H1 (cell line): ENCODE measurements around the gene UPP1.

Source experiments
- BCL11A ChIP-seq, 2 experiments: IDR thresholded peaks; one replicate each; pipeline ENCODE4 v1.6.1; 2011; ENCODE audit warnings: low read depth in 2 of 2, low read length in 2 of 2, mild to moderate bottlenecking in 2 of 2
- CBX5 ChIP-seq: fragments of 300-800, 300-1000 bp; sonication (generic); IDR thresholded peaks from 2 replicates; pipeline ENCODE4 v1.7.1; 2016; ENCODE audit warnings: antibody characterized with exemption, low read length, low read depth
- CREB1 ChIP-seq: IDR thresholded peaks from 2 replicates; pipeline ENCODE4 v1.6.1; 2012; ENCODE audit warnings: inconsistent platforms
- CTCF ChIP-seq, 3 experiments: IDR thresholded peaks; 1 replicate in 2 of 3; 2 replicates in 1 of 3; pipeline versions ENCODE4 v1.5.1 to v1.6.1; 2011; ENCODE audit warnings: low read length in 3 of 3, mild to moderate bottlenecking in 3 of 3, inconsistent platforms in 2 of 3, low read depth in 1 of 3, moderate library complexity in 1 of 3; ENCODE audit not compliant: insufficient read depth in 1 of 3; ENCODE audit errors: control extremely low read depth in 1 of 3
- EP300 ChIP-seq, 2 experiments: IDR thresholded peaks; 1 replicate in 1 of 2; 2 replicates in 1 of 2; pipeline ENCODE4 v1.6.1; 2011 to 2012; ENCODE audit warnings: low read depth in 2 of 2, low read length in 2 of 2, mild to moderate bottlenecking in 2 of 2, borderline replicate concordance in 1 of 2, inconsistent platforms in 1 of 2, moderate library complexity in 1 of 2
- JUND ChIP-seq: IDR thresholded peaks from 2 replicates; pipeline ENCODE4 v1.6.1; 2011; ENCODE audit warnings: mild to moderate bottlenecking, improper control_type of control experiment, low read length
- KDM5A ChIP-seq: fragments of 200-600 bp; IDR thresholded peaks from 2 replicates; pipeline ENCODE4 v1.7.1; 2012; ENCODE audit warnings: mild to moderate bottlenecking, low read length, inconsistent platforms, mixed read lengths
- MAX ChIP-seq: IDR thresholded peaks from 2 replicates; pipeline ENCODE4 v1.6.1; 2012; ENCODE audit warnings: inconsistent platforms
- POLR2A ChIP-seq, 2 experiments: IDR thresholded peaks; 1 replicate in 1 of 2; 2 replicates in 1 of 2; pipeline ENCODE4 v1.6.1; 2011; ENCODE audit warnings: low read depth in 2 of 2, low read length in 2 of 2, mild to moderate bottlenecking in 2 of 2; ENCODE audit errors: control extremely low read depth in 1 of 2
- POLR2AphosphoS5 ChIP-seq: IDR thresholded peaks from 2 replicates; pipeline ENCODE4 v1.6.1; 2011; ENCODE audit warnings: low read depth, low read length
- SRF ChIP-seq: IDR thresholded peaks from 2 replicates; pipeline ENCODE4 v1.6.1; 2011; ENCODE audit warnings: mild to moderate bottlenecking, low read depth, low read length, moderate library complexity
- TAF1 ChIP-seq: IDR thresholded peaks from 2 replicates; pipeline ENCODE4 v1.6.1; 2011; ENCODE audit warnings: mild to moderate bottlenecking, low read depth, low read length
- TEAD4 ChIP-seq: IDR thresholded peaks from 2 replicates; pipeline ENCODE4 v1.6.1; 2012; ENCODE audit warnings: low read depth, low read length, inconsistent platforms, mixed read lengths
- ZNF274 ChIP-seq: IDR thresholded peaks from 2 replicates; pipeline ENCODE4 v1.7.0; 2012; ENCODE audit warnings: low read length, borderline replicate concordance; ENCODE audit errors: extremely low read depth

DNA sequence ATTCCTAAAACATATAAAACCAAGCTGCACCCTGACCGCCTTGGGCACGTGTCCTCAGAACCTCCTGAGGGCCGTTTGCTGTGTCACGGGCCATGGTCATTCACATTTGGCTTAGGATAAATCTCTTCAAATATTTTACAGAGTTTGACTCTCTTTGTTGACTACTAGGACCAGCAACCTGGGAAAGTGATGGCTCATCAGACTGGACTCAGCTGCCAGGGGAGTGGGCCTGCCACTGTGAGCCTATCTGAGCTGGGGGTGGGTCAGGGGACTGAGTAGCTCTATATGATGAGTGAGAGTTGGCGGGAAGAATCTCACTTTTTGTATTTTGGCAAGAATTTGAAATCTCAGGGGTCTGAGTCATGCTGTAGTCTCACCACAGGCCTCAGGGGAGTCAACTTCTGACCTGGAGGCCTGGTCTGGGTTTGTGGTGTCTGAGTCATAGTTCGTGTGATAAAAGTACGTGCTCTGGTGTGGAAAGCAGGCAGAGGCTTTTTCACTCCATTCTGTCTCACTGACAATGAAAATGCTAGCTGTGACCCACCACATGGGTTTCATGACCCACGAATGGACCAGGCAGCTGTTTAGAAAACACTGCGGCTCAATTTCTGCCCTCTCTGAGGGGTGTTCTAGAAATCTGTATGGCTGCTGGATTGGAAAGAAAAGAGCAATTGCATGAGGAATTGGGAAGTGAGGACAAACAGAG is 4.2 kb upstream of the UPP1 start:
- TF ChIP-seq TEAD4: no peak
- no peak for TF ChIP-seq POLR2AphosphoS5
- no peak for TF ChIP-seq SRF
- no peak for TF ChIP-seq BCL11A (IDR thresholded peaks at IDR 0.05; ENCODE audit: low read depth in 2 of 2, low read length in 2 of 2)
- TF ChIP-seq CTCF (IDR thresholded peaks at IDR 0.05; ENCODE audit: control extremely low read depth in 1 of 3, insufficient read depth in 1 of 3, low read depth in 1 of 3, low read length in 3 of 3): no peak
- no peak for TF ChIP-seq MAX
- TF ChIP-seq EP300 (IDR thresholded peaks at IDR 0.05; ENCODE audit: borderline replicate concordance in 1 of 2, low read depth in 2 of 2, low read length in 2 of 2): no peak
- TF ChIP-seq CBX5: no peak
- TF ChIP-seq ZNF274: no peak
- TF ChIP-seq JUND: no peak
- no peak for TF ChIP-seq TAF1
- TF ChIP-seq CREB1: no peak
- TF ChIP-seq POLR2A (IDR thresholded peaks at IDR 0.05; ENCODE audit: control extremely low read depth in 1 of 2, low read depth in 2 of 2, low read length in 2 of 2): no peak
- TF ChIP-seq KDM5A: no peak
